Sigmoid colon (tissue), 7 donors: ENCODE measurements around the gene SPTBN5. TPM values are rescaled to one million over a fixed set of nuclear protein-coding genes. Genes with fewer than 3 reads are reported as not detected.

Experiments
- DNase-seq: peaks from one replicate; pipeline ENCODE4 v3.0.0-alpha.2; 2019
- H3K27ac ChIP-seq, 4 donors: fragments of 200-600 bp; sonication (generic); one replicate each; pipeline ENCODE4 v1.5.1; 2016 to 2019; ENCODE audit warnings: mild to moderate bottlenecking in 1 of 4
- H3K27me3 ChIP-seq, 3 donors: fragments of 200-600 bp; sonication (generic); one replicate each; pipeline ENCODE4 v1.5.1; 2019; ENCODE audit warnings: mild to moderate bottlenecking in 1 of 3
- H3K36me3 ChIP-seq, 4 donors: fragments of 200-600 bp; sonication (generic); one replicate each; pipeline ENCODE4 v1.5.1; 2016 to 2019
- H3K4me1 ChIP-seq, 4 donors: fragments of 200-600 bp; sonication (generic); one replicate each; pipeline ENCODE4 v1.5.1; 2017 to 2019
- H3K4me3 ChIP-seq, 4 donors: fragments of 200-600 bp; sonication (generic); one replicate each; pipeline ENCODE4 v1.5.1; 2017 to 2019; ENCODE audit warnings: mild to moderate bottlenecking in 2 of 4, moderate library complexity in 1 of 4
- H3K9me3 ChIP-seq, 4 donors: fragments of 200-600 bp in 3 of 4; sonication (generic) in 3 of 4; one replicate each; pipeline versions ENCODE4 v1.5.1 to v1.6.1; 2013 to 2019
- EP300 ChIP-seq, 4 donors: sonication (generic); formaldehyde crosslinking; IDR thresholded peaks; one replicate each; pipeline ENCODE4 v1.6.1; 2017; ENCODE audit warnings: antibody characterized with exemption in 4 of 4
- POLR2A ChIP-seq, 2 donors: fragments of 450-650 bp; IDR thresholded peaks; one replicate each; pipeline ENCODE4 v1.6.1; 2016; ENCODE audit warnings: antibody characterized with exemption in 2 of 2, mild to moderate bottlenecking in 2 of 2, moderate library complexity in 2 of 2
- POLR2AphosphoS5 ChIP-seq, 4 donors: sonication (generic); formaldehyde crosslinking; IDR thresholded peaks; one replicate each; pipeline ENCODE4 v1.6.1; 2017; ENCODE audit warnings: antibody characterized with exemption in 4 of 4
- WGBS, 2 donors: extraction: QIAGEN DNeasy Blood & Tissue Kit; methylation state at CpG; one replicate each; pipeline ENCODE4 v1.1.7; 2013; 5-methylcytosine and 5-hydroxymethylcytosine counted together
- intact Hi-C: fragments of 100-400 bp; cut with DNase I; formaldehyde crosslinking; loops from one replicate; pipeline ENCODE4 v1.15.1; 2023
- polyA plus RNA-seq, 3 donors: library from polyadenylated mRNA; stranded (reverse); fragments of 200-250 nt; gene quantifications; one replicate each; pipeline ENCODE4 v1.2.3, GENCODE V29; 2013
- total RNA-seq, 4 donors: library from RNA; depleted of rRNA; stranded (reverse); fragments of >200 nt; gene quantifications; one replicate each; pipeline ENCODE4 v1.1.0, GENCODE V29; 2016
- TF ChIP-seq, protein P1 (sequence below), 4 experiments: fragments of 450-650 bp in 3 of 4; fragments of 200-600 bp in 1 of 4; IDR thresholded peaks; one replicate each; pipeline ENCODE4 v1.5.1; 2016 to 2019; ENCODE audit warnings: antibody characterized with exemption in 4 of 4, mild to moderate bottlenecking in 3 of 4, moderate library complexity in 2 of 4
- donor health status: healthy with polysubstance abuse.
- donor health status: Bipolar disorder and iron deficiency.
- donor health status: healthy.

SPTBN5 gene
- total and polyA plus RNA-seq, 7 donors = under 0.01 to 2.3 (median 0.60) TPM

DNA sequence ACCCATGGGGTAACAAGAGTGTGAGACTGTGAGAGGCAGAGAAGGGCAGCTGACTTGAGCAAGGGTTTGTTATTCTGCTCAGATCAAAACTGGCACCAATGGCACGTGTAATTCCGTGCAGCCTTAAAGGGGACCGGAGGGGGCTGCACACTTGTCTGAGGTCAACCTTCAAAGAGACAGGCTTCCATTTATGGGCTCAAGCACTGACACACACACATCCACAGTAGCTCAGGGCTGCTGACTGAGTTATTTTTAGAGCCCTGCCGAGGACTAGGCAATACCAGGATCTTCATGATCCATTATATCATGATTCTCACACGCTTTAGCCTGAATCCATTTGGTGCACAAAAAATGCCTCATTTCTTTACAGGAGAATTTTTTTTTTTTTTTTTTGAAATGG is 20.6 kb upstream of the SPTBN5 start:
- intact Hi-C loops = no loop called here
- H3K9me3 ChIP-seq = no peaks in the 10 kb centered on the region
- 79 to 89% methylated on average over 5 of the region's 5 CpGs for WGBS, 2 donors
- peaks cover 0 to 14% (median 0%) of the 10 kb centered on the region in 4 donors for H3K36me3 ChIP-seq
- no peak for DNase-seq
- no peak overlapping the region for H3K4me3 ChIP-seq
- H3K27me3 ChIP-seq = no peaks in the 10 kb centered on the region
- TF ChIP-seq, protein P1, sequence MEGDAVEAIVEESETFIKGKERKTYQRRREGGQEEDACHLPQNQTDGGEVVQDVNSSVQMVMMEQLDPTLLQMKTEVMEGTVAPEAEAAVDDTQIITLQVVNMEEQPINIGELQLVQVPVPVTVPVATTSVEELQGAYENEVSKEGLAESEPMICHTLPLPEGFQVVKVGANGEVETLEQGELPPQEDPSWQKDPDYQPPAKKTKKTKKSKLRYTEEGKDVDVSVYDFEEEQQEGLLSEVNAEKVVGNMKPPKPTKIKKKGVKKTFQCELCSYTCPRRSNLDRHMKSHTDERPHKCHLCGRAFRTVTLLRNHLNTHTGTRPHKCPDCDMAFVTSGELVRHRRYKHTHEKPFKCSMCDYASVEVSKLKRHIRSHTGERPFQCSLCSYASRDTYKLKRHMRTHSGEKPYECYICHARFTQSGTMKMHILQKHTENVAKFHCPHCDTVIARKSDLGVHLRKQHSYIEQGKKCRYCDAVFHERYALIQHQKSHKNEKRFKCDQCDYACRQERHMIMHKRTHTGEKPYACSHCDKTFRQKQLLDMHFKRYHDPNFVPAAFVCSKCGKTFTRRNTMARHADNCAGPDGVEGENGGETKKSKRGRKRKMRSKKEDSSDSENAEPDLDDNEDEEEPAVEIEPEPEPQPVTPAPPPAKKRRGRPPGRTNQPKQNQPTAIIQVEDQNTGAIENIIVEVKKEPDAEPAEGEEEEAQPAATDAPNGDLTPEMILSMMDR (IDR thresholded peaks at IDR 0.05) = no peak
- TF ChIP-seq POLR2A (IDR thresholded peaks at IDR 0.05) (no peak), POLR2AphosphoS5 (IDR thresholded peaks at IDR 0.05) (no peak), EP300 (IDR thresholded peaks at IDR 0.05) (no peak)
- no peak overlapping the region for H3K27ac ChIP-seq
- H3K4me1 ChIP-seq = peaks cover 0 to 30% (median 14%) of the 10 kb centered on the region in 4 donors

DNA sequence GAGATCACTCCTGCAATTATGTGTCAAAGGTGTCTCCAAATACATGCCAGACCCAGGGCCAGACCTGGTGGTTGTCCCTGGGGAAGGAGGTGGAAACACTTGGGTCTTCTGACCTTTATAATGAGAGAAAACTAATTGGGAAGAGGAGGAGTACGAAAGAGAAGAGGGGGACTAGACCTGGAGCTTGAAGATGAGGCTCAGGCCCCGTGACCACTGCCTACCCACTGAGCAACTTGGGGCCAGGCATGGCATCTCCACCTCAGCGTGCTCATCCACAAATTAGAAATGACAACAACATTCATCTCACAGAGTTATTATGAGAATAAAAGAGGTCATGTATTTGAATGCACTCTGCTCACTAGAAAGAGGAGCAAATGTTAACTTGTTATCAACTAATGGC is 19.4 kb upstream of the SPTBN5 start:
- Histone ChIP-seq H3K27ac (no peak overlapping the region), H3K9me3 (no peaks in the 10 kb centered on the region), H3K27me3 (no peaks in the 10 kb centered on the region), H3K4me1 (peaks cover 0 to 21% (median 12%) of the 10 kb centered on the region in 4 donors), H3K36me3 (peaks cover 0 to 18% (median 5%) of the 10 kb centered on the region in 4 donors), H3K4me3 (no peak overlapping the region)
- no peak for DNase-seq
- TF ChIP-seq POLR2AphosphoS5 (IDR thresholded peaks at IDR 0.05) (no peak), POLR2A (IDR thresholded peaks at IDR 0.05) (no peak), EP300 (IDR thresholded peaks at IDR 0.05) (no peak)
- TF ChIP-seq, protein P1 (IDR thresholded peaks at IDR 0.05) = no peak
- intact Hi-C loops = no loop called here
- WGBS, 2 donors = 76 to 93% methylated on average over 3 of the region's 3 CpGs

GRCh38 chr15:41911691-41912345 is 18.0 kb upstream of the SPTBN5 start:
- no peak for DNase-seq
- no peak overlapping the region for H3K4me3 ChIP-seq
- no peaks in the 10 kb centered on the region for H3K27me3 ChIP-seq
- H3K9me3 ChIP-seq = no peaks in the 10 kb centered on the region
- H3K4me1 ChIP-seq = peaks cover 0 to 9% (median 3%) of the 10 kb centered on the region in 4 donors
- WGBS, 2 donors = 89 to 93% methylated on average over 14 of the region's 14 CpGs
- H3K36me3 ChIP-seq = peaks cover 0 to 20% (median 5%) of the 10 kb centered on the region in 4 donors
- no peak for TF ChIP-seq POLR2AphosphoS5 (IDR thresholded peaks at IDR 0.05)
- no peak for TF ChIP-seq EP300 (IDR thresholded peaks at IDR 0.05)
- no peak for TF ChIP-seq POLR2A (IDR thresholded peaks at IDR 0.05)
- TF ChIP-seq, protein P1 (IDR thresholded peaks at IDR 0.05) = no peak
- no peak overlapping the region for H3K27ac ChIP-seq
- intact Hi-C loops = no loop called here

DNA sequence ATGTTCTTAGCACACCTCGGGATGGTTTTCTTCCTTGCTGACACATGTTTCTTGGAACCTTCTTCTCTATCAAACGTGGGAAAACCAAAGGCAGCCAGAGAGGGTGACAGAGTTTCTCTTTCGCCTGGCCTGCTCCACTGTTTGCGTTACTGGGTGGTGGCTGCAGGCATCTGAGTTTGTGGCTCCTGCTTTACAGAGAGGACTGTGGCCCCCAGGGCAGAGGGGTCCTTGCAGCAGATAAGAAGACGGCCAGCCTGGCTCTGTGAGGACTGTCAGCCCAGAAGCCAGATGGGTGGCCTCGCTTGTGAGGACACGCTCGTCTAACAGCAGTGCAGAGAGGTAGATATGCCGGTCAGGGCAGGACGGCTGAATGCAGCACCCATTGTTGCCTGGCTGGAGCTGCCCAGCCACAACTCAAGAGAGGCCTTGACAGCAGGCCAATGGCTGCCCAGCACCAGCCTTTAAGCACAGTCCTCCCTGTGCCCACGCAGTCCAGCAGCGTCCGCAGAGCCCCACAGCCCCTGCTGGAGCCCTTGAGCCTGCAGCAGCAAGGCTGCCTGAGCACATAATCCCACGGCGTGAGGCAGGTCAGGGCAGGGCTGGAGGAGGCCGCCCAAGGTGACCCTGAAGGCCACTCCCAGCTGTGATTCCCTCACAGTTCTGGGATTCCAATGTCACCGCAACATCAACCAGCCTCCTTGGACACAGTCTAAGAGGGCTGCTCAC is 15.0 kb upstream of the SPTBN5 start:
- no peak for DNase-seq
- H3K27ac ChIP-seq = no peak overlapping the region
- no peaks in the 10 kb centered on the region for H3K27me3 ChIP-seq
- H3K36me3 ChIP-seq = peaks cover 0 to 20% (median 5%) of the 10 kb centered on the region in 4 donors
- intact Hi-C loops = no loop called here
- WGBS, 2 donors = 82% methylated on average over 17 of the region's 17 CpGs
- no peak overlapping the region for H3K4me3 ChIP-seq
- no peaks in the 10 kb centered on the region for H3K9me3 ChIP-seq
- H3K4me1 ChIP-seq = peaks cover 0 to 10% (median 2%) of the 10 kb centered on the region in 4 donors
- TF ChIP-seq POLR2AphosphoS5 (IDR thresholded peaks at IDR 0.05) = no peak
- no peak for TF ChIP-seq EP300 (IDR thresholded peaks at IDR 0.05)
- no peak for TF ChIP-seq POLR2A (IDR thresholded peaks at IDR 0.05)
- TF ChIP-seq, protein P1 (IDR thresholded peaks at IDR 0.05) = no peak
